NOMO-1 treated with DMSO at 0.1 percent for 48 hours (cell line): ENCODE data around the gene AP1M2.
A peak's percentile ranks its signal among the peaks of the same experiment; 100 is the strongest.
"Not testable (repeated sequence)": the region's sequence is repeated elsewhere in the genome, so short reads cannot be mapped to it uniquely, and the experiment has no call there.

Experiments used
- DNase-seq: peaks from one replicate; lab custom pipeline; 2025; ENCODE audit not compliant: unreplicated experiment; lab: John Stamatoyannopoulos, UW

AP1M2 gene

GRCh38 chr19:10602330-10603083 is 15.4 kb upstream of the AP1M2 start:
- DNase-seq = peak; percentile 23

GRCh38 chr19:10601999-10602329 is 14.9 kb upstream of the AP1M2 start:
- no peak for DNase-seq

GRCh38 chr19:10600149-10600548 is 13.0 kb upstream of the AP1M2 start:
- DNase-seq = no peak

- DNase-seq = no peak
Measured at GRCh38 chr19:10593820-10594637, 6.9 kb upstream of the AP1M2 start.

- DNase-seq = no peak
Measured at GRCh38 chr19:10593148-10593547, 6.0 kb upstream of the AP1M2 start.

- no peak for DNase-seq
Measured at GRCh38 chr19:10587839-10588150, 683 bp upstream of the AP1M2 start.

GRCh38 chr19:10586396-10586795 is 716 bp downstream of the AP1M2 start:
- no peak for DNase-seq

- DNase-seq = no peak
Measured at GRCh38 chr19:10583036-10583776, 3.9 kb downstream of the AP1M2 start.

GRCh38 chr19:10582091-10582490 is 5.0 kb downstream of the AP1M2 start:
- DNase-seq = no peak

- peak; percentile 88 for DNase-seq
Measured at GRCh38 chr19:10580979-10581631, 6.0 kb downstream of the AP1M2 start.

GRCh38 chr19:10577951-10578350 is 9.2 kb downstream of the AP1M2 start:
- no peak for DNase-seq

GRCh38 chr19:10575011-10575716 is 11.9 kb downstream of the AP1M2 start:
- no peak for DNase-seq

GRCh38 chr19:10574462-10574861 is 12.7 kb downstream of the AP1M2 start:
- no peak for DNase-seq

GRCh38 chr19:10573793-10574192 is 13.3 kb downstream of the AP1M2 start:
- DNase-seq = not testable (repeated sequence)

- peak; percentile 99 for DNase-seq
Measured at GRCh38 chr19:10568826-10569651, 18.1 kb downstream of the AP1M2 start, which contains the start of gene CDKN2D. TSS of gene CDKN2D (minus strand) at chr19:10568979. CDS start at chr19:10568653, 326 bp downstream.

- DNase-seq = peak; percentile 38
Measured at GRCh38 chr19:10568062-10568825, 18.9 kb downstream of the AP1M2 start.

GRCh38 chr19:10567656-10568055 is 19.5 kb downstream of the AP1M2 start:
- DNase-seq = no peak

GRCh38 chr19:10566658-10567410 is 20.3 kb downstream of the AP1M2 start:
- peak; percentile 70 for DNase-seq

GRCh38 chr19:10566408-10566657 is 20.8 kb downstream of the AP1M2 start:
- DNase-seq = no peak
